PFSK-1 (cell line): ENCODE data around the gene ADM.

Experiments
- FOXP2 ChIP-seq: optimal IDR thresholded peaks from 2 replicates; pipeline ENCODE3; 2011; ENCODE audit warnings: borderline replicate concordance, control low read depth, inconsistent platforms; ENCODE audit not compliant: insufficient read depth; ENCODE audit errors: extremely low read length, extremely low read depth
- POLR2AphosphoS5 ChIP-seq: IDR thresholded peaks from 2 replicates; pipeline ENCODE4 v1.6.1; 2012; ENCODE audit warnings: low read depth, mild to moderate bottlenecking, control low read depth, low read length, moderate library complexity
- SIN3A ChIP-seq: IDR thresholded peaks from 2 replicates; pipeline ENCODE4 v1.6.1; 2012; ENCODE audit warnings: mild to moderate bottlenecking, low read length, moderate library complexity, borderline replicate concordance; ENCODE audit not compliant: insufficient read depth
- TAF1 ChIP-seq: IDR thresholded peaks from 2 replicates; pipeline ENCODE4 v1.6.1; 2012; ENCODE audit warnings: low read length, control low read depth, borderline replicate concordance; ENCODE audit not compliant: insufficient read depth
- TF ChIP-seq, protein P1 (sequence below), 2 experiments: IDR thresholded peaks; 2 replicates each; pipeline versions ENCODE4 v1.6.1 to v1.8.0; 2011 to 2012; ENCODE audit warnings: low read depth in 2 of 2, low read length in 2 of 2, control low read depth in 1 of 2, inconsistent platforms in 1 of 2, mild to moderate bottlenecking in 1 of 2, moderate library complexity in 1 of 2; ENCODE audit not compliant: insufficient read depth in 1 of 2

The ADM gene

DNA sequence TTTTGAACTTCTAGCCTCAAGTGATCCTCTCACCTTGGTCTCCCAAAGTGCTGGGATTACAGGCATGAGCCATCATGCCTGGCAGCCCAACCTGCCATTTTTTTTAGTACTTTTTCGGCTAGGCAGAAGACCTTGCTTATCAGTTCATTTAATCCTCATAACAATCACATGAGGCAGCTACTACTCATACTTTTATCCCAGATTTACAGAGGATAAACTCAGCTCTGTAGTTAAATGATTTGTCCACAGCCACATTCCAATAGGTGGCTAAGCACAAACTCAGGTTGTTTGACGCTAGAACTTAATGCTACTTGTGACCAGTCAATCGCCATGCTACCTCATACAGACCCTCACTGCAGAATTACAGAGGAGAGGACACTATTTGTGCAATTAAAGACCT, 38.9 kb upstream of the ADM start:
- TF ChIP-seq POLR2AphosphoS5 (no peak), TAF1 (no peak), FOXP2 (no peak), SIN3A (no peak)
- TF ChIP-seq, protein P1, sequence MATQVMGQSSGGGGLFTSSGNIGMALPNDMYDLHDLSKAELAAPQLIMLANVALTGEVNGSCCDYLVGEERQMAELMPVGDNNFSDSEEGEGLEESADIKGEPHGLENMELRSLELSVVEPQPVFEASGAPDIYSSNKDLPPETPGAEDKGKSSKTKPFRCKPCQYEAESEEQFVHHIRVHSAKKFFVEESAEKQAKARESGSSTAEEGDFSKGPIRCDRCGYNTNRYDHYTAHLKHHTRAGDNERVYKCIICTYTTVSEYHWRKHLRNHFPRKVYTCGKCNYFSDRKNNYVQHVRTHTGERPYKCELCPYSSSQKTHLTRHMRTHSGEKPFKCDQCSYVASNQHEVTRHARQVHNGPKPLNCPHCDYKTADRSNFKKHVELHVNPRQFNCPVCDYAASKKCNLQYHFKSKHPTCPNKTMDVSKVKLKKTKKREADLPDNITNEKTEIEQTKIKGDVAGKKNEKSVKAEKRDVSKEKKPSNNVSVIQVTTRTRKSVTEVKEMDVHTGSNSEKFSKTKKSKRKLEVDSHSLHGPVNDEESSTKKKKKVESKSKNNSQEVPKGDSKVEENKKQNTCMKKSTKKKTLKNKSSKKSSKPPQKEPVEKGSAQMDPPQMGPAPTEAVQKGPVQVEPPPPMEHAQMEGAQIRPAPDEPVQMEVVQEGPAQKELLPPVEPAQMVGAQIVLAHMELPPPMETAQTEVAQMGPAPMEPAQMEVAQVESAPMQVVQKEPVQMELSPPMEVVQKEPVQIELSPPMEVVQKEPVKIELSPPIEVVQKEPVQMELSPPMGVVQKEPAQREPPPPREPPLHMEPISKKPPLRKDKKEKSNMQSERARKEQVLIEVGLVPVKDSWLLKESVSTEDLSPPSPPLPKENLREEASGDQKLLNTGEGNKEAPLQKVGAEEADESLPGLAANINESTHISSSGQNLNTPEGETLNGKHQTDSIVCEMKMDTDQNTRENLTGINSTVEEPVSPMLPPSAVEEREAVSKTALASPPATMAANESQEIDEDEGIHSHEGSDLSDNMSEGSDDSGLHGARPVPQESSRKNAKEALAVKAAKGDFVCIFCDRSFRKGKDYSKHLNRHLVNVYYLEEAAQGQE (IDR thresholded peaks at IDR 0.05; ENCODE audit: insufficient read depth in 1 of 2, low read depth in 2 of 2, low read length in 2 of 2): no peak

DNA sequence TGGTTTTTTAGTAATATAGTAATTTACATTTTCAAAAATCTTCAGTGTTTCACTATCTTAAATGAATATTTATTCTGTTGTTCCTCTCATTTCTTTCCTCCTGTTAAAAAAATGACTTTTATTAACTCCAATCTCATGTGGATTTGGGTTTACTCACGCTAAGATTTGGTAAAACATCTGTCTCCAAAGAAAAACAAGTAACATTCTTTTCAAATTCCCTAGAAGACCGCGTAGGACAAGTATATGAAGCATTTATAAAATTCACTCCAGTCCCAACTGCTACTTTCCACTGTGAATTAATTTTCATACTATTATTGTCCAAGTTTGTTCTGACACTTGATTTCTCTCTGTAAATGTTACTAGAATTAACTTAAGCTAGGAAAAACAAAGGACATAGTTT, 37.1 kb upstream of the ADM start:
- TF ChIP-seq SIN3A (no peak), POLR2AphosphoS5 (no peak), TAF1 (no peak), FOXP2 (no peak)
- TF ChIP-seq, protein P1 (IDR thresholded peaks at IDR 0.05; ENCODE audit: insufficient read depth in 1 of 2, low read depth in 2 of 2, low read length in 2 of 2): no peak

DNA sequence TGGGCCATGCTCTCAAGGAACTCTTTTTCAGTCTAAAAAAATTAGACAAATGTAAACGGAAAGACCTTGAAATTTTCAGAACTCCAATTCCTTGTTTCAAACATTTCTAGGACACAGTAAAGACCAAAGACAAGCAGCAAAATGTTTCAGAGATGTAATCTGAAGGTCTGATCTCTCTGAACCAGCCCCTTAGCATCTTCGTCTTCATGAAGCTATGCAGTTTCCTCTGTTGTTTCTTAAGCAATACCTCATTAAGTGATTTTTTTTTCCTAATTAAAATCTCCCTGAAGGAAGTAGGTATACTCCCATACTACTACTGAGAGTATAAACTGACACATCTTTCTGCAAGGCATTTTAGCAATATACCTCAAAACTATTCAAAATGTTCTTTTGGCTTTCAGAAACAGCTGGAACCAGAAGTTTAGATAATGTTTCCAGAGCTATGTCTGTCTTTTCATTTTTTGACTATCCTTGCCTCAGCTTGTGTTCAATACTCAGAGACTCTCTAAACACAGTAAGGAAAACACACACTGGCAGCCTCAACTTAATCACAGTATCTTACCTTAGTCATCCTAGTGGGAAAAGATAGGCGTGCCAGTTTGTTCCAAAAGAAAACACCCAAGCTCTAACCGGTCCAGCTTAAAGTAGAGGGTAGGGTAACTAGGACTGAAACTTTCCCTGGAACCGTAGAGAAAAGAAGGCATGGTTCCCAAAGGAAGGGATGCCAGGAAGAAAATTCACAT, 36.0 kb upstream of the ADM start:
- no peak for TF ChIP-seq TAF1
- TF ChIP-seq FOXP2: no peak
- TF ChIP-seq SIN3A: no peak
- TF ChIP-seq, protein P1 (IDR thresholded peaks at IDR 0.05; ENCODE audit: insufficient read depth in 1 of 2, low read depth in 2 of 2, low read length in 2 of 2): no peak
- TF ChIP-seq POLR2AphosphoS5: no peak

DNA sequence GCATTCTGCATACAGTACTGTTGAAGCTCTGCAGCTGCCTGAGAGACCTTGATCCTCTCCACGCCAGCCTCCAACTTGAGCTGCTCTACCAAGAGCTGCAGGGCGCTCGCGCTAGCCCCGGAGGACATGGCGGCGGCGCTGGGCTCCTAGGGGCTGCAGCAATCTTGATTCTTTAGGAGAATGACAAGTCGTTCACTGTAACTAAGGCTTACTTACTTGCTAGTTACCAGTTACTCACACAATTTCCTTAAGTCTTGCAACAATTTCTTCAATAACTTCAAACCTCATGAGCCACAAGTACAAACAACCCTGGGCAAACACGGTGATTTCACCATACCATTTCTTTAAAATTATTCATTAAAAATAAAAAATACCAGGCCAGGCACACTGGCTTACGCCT, 32.7 kb upstream of the ADM start:
- TF ChIP-seq, protein P1 (IDR thresholded peaks at IDR 0.05; ENCODE audit: insufficient read depth in 1 of 2, low read depth in 2 of 2, low read length in 2 of 2): no peak
- no peak for TF ChIP-seq TAF1
- TF ChIP-seq FOXP2: no peak
- TF ChIP-seq POLR2AphosphoS5: no peak
- no peak for TF ChIP-seq SIN3A
